Ramos (cell line): ENCODE results near the gene RAB6B.

ENCODE experiments used
- in situ Hi-C: fragments of 300-500 bp; cut with MboI; formaldehyde crosslinking; loops from one replicate; pipeline ENCODE4 v1.14.3; 2022; ENCODE audit warnings: low sequenced_read_pairs; ENCODE audit not compliant: unreplicated experiment

RAB6B gene

GRCh38 chr3:133932009-133932408 lies 36.3 kb upstream of the RAB6B start:
- in situ Hi-C loops: no loop called here

- in situ Hi-C loops: no loop called here
These were observed 35.4 kb upstream of the RAB6B start for GRCh38 chr3:133931084-133931483.

DNA sequence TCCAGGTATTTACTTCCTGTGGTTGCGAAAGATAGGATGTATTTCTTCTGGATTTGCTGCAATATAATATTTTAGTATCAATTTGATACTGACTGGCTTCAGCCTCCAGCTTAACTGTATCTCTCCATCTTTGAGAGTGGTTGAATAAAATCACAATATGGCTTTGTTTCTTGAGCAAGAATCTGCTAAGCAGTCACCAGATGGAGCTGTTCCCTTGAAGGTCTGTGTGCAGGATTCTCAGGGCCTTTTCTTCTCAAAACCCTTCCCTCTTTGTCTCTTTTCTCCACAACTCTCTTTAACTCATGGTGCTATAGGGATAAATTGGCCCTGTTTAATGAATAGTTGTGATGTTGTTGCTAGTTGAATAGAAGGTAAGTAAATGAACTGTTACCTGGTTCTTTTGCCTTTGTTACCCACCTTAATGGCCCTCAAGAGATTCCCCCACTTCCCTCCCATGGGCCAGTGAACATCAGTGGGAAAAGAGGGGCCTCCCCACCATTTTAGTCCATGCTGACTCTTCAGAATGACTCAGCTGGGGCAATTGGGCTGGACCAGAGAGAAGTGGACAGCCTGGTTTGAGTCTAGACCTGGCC lies 34.8 kb upstream of the RAB6B start:
- in situ Hi-C loops: no loop called here

GRCh38 chr3:133928903-133929607 lies 33.4 kb upstream of the RAB6B start:
- in situ Hi-C loops: no loop called here

DNA sequence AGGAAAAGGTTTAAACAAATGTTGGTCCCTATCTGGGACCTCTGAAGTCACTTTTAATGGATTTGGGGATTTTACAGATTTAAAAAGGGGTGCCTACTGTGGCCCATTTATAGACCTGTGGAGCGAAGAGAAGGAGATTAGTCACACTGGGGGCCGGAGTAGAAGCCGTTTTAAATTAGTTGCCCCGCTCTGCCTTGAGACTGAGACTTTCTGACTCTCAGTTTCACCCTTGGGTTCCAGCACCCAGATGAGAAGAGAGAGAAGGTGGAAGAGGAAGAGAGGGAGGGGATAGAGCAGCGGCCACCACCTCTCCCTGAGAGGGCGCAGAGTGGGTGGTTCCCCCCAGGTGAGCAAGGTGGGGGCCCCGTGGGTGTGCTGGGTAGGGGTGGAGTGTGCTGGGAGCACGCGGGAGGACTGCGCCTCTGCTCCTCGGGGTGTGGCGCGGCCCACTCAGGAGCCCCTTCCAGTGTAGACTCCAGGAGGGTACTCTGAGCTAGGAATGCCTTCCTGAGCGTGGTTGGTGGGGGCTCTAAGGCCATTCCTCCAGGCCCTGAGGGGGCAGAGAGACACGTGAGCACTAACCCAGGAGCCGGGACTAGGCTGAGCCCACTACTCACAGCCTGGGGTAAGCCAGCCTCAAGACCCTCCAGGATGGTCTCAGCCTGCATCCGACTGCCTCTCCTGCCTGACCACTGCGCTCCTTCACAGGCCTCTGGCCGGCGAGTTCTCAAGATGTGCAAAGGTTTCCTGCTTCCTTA lies 32.6 kb upstream of the RAB6B start:
- in situ Hi-C loops: no loop called here

- in situ Hi-C loops: no loop called here
These were observed 31.9 kb upstream of the RAB6B start for GRCh38 chr3:133927540-133928066.

DNA sequence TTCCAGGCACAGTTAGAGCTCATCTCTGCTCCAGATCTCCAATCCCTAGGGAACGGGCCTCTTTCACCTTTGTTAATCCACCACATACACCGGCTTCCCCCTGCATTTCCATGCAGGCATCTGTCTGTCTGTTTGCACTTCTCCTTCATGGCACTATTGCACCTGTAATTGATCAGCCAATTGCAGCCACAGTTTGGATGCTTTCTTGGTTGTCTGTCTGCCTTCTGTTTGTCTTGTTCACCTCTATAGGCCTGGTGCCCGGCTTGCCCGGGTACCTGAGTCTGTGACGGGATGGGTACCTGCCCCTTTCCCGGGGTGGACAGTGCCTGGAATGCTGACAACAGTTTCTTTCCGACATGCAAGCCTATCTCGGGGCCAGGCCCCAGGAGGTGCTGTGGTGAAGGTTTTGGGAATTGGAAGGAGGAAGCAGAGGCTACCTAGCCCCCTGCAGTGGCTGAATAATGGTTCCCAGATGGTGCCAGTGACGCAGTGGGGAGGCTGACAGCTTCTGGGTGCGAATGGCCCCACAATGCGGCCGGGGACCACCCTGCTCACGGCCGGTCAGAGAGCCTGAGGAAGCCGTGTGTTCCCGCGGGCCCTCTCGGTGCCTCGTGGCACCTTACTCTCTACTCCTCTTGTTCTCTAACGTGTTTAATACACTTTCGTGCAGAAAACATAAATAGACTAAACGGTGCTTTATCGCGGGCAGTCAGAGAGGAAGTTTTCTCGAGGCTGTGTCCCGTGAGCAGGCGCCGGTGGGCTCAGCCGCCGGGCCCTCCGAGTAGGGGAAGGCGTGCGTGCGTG lies 31.3 kb upstream of the RAB6B start:
- in situ Hi-C loops: no loop called here

DNA sequence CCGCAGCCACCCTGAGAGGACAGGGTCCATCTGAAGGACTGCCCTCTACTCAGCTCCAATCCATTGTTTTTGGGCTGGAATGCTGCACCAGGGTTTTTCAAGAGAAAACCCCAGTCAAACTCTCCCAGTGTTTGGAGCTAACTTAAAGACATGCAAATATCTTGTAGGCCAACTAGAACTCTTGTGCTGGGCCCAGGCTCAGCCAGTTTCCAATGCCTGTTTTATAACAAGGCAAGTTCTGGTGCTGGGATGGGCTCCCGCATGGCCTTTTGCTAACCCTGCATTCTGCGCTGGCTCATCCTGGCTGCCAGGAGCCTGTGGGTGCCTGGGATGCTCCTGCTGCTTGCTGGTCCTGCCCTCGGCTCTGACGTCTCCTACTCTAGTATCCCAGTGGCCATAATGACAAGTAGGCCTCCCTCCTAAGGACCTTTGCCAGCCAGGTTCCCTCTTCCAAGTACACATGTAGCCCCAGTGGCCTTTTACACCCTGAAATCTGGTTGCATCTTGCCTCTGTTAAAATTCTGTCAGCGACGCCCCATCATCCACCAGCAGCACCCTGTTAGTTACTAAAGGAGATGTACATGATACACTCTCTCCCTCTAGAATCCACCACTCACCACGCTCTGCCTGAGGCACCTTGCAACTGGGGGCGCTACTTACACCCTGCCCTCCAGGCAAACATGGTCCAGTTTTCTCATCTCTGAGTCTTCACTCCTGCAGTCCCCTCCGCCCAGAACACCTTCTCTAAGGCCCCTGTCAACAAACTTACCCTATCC lies 30.5 kb upstream of the RAB6B start:
- in situ Hi-C loops: no loop called here

GRCh38 chr3:133924041-133924440 lies 28.4 kb upstream of the RAB6B start:
- in situ Hi-C loops: loop anchor here (25.0 kb wide), 2 partner anchors 512 to 1187 kb away; partner anchors contain the start of gene BFSP2

DNA sequence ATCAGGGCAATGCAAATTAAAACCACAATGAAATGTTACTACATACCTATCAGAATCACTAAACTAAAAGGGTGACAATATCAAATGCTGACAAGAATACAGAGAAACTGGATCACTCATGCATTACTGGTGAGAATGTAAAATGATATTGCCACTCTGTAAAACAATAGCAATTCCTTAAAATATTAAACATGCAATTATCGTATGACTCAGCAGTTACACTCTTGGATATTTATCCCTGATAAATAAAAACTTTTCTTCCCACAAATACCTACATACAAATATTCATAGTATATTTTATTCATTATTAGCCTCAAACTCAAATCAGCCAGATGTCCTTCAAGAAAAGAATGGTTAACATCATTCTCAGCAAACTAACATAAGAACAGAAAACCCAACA lies 25.9 kb upstream of the RAB6B start:
- in situ Hi-C loops: loop anchor here (25.0 kb wide), 2 partner anchors 509 to 1184 kb away; partner anchors contain the start of gene BFSP2

DNA sequence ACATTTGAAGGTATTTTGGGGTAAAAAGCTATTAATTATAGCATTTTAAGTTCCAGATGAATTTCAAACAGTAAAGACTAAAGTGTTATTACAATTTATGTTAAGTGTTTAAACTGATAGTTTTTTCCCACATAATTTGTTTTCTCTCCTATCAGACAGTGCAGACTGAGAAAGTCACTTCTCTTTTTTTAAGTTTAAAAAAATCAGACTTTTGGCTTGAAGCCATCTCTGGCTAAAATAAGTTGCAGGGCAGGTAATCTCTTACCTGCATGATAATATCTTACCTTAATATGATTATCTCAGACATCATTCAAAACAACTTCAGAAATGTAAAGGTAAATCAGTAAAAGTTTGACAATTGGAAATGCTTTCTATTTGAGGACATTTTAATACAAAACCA lies 21.5 kb upstream of the RAB6B start:
- in situ Hi-C loops: loop anchor here (25.0 kb wide), 2 partner anchors 505 to 1180 kb away; partner anchors contain the start of gene BFSP2

DNA sequence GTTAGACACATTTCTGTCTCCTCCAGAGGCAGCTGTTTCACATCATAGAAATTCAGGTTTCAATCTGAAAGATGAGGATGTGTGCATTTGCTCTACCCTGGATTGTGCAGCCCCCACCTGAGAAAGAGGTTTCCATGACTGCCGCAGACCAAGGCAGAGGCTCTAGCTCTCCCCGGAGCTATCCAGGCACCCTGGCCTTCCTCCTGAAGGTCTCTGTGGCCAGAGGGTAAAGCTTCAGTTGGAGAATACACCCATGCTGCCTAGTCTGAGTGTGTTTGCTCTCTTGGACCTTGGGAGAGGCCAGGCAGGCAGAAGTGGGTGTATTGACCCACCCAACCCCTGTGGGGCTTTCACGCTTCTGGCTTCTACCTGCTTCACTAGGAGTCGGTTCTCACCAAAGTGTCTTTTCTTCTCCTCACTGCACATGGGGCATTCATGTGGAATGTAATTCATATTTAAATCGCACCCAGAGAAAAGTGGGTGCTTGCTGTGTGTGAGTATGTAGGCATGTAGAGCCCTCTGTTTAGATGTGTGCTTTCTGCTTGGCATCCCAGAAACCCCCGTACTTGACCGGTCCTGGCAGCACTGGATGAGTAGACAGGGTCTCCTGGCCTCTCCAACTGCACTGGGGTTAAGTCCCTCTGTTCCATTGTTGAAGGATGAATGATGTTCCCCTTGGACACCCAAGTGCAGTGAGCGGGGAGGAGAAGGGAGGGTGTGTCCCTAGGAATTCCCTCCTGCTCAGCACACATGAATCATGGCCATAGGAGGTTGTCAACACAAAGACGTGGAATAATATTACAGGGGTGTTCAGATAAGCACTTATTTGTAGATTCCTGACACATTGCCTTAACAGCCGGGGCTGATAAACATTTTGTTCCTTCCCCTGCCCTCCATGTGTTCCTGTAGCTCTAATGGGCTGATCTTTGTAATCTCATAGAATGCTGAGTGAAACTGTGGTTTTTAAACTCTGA lies 20.3 kb upstream of the RAB6B start:
- in situ Hi-C loops: loop anchor here (25.0 kb wide), 2 partner anchors 504 to 1179 kb away; partner anchors contain the start of gene BFSP2

DNA sequence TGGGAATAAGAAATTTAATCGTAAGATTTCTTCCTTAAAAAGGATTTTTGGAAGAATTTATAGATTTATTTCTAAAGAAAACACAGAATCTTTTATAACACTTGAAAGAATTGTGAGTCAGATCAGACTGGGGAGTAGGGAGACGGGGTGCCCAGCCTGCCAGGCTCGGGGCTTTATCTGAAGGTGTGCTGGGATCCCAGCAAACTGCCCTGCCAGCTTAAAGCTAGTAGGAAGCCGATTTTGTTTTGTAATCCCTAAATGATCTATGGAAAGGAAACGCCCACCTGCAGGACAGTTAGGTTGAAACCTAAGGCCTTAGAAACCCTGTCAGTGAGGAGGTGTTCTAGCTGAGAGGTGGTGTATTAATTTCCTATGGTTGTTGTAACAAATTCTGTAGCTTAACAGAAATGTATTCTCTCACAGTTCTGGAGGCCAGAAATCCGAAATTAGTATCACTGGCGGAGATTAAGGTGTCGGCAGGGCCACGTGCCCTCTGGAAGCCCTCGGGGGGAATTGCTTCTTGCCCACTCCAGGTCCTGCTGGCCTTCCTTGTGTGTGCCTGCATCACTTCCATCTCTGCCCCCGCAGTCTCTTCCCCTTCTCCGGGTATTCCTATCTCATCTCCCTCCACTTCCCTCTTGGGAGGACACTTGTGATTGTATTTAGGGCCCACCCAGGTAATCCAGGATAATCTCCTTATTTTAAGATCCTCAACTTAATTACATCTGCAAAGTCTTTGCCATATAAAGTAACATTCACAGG lies 19.3 kb upstream of the RAB6B start:
- in situ Hi-C loops: loop anchor here (25.0 kb wide), 2 partner anchors 503 to 1178 kb away; partner anchors contain the start of gene BFSP2

GRCh38 chr3:133910422-133910821 lies 14.7 kb upstream of the RAB6B start:
- in situ Hi-C loops: loop anchor here (25.0 kb wide), 2 partner anchors 498 to 1173 kb away; partner anchors contain the start of gene BFSP2

GRCh38 chr3:133905376-133905775 lies 9.7 kb upstream of the RAB6B start:
- in situ Hi-C loops: loop anchor here (25.0 kb wide), 2 partner anchors 493 to 1168 kb away; partner anchors contain the start of gene BFSP2

- in situ Hi-C loops: loop anchor here (25.0 kb wide), 2 partner anchors 490 to 1165 kb away; partner anchors contain the start of gene BFSP2
These were observed 6.2 kb upstream of the RAB6B start for GRCh38 chr3:133901847-133902246.

- in situ Hi-C loops: loop anchor here (25.0 kb wide), 2 partner anchors 489 to 1164 kb away; partner anchors contain the start of gene BFSP2
These were observed 5.4 kb upstream of the RAB6B start for GRCh38 chr3:133901083-133901482.
